HuH-7.5 (cell line): ENCODE results near the gene NSMCE1.
A peak's percentile ranks its signal among the peaks of the same experiment; 100 is the strongest.
"Not testable (repeated sequence)": the region's sequence is repeated elsewhere in the genome, so short reads cannot be mapped to it uniquely, and the experiment has no call there.

ENCODE experiments used
- DNase-seq: peaks from one replicate; pipeline ENCODE4 v3.0.0; 2011; ENCODE audit warnings: low spot score

Gene NSMCE1

GRCh38 chr16:27214084-27214961, 54.2 kb downstream of the NSMCE1 start:
- peak; percentile 39 for DNase-seq

- no peak for DNase-seq
Observed at GRCh38 chr16:27211026-27211425, 57.5 kb downstream of the NSMCE1 start.

DNA sequence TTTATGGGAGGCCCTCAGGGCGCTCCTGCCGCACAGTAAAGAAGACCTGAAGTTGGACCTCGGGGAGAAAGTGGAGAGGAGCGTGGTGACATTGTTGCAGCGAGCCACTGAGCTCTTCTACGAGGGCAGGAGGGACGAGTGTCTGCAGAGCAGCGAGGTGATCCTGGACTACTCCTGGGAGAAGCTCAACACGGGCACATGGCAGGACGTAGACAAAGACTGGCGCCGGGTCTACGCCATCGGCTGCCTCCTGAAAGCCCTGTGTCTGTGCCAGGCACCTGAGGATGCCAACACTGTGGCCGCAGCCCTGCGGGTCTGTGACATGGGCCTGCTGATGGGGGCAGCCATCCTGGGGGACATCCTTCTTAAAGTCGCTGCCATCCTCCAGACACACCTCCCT, 58.4 kb downstream of the NSMCE1 start:
- no peak for DNase-seq

DNA sequence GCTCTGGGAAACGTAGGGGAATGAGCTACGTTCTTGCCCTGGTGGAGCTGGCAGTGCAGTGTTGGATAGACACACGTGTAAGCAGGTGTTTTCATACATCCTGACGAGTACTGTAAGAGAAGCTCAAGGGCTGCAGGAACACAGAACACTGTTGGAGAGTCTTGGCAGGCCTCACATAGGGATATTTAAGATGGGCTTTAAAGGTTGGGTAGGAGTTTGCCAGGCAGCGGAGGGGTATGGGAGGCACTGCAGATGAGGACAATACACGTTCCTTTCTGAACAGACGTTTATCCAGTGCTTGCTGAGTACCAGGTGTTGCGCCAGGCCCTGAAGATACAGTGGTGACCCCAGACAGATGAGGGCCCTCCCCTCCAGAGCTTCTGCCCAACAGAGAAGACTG, 59.0 kb downstream of the NSMCE1 start:
- no peak for DNase-seq

DNA sequence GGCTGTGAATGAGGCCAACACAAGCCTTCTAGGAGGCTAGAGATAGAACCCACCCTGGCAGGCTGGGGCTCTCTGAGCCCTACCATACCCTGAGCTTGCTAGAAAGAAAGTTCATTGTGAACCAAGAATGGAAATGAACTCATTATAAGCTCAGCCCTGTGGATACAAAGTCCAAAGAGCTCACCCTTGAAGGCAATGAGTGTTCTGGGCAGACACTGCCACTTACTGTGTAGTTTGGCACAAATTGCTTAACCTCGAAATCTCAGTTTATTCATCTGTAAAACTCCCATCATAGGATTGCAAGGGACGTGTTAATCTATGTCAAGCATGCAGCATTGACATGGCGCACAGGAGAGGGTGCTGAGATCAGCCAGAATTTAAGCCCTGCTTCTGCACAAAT, 59.8 kb downstream of the NSMCE1 start:
- DNase-seq: no peak

- no peak for DNase-seq
Observed at GRCh38 chr16:27208081-27208680, 60.4 kb downstream of the NSMCE1 start.

GRCh38 chr16:27207121-27207520, 61.5 kb downstream of the NSMCE1 start:
- not testable (repeated sequence) for DNase-seq

DNA sequence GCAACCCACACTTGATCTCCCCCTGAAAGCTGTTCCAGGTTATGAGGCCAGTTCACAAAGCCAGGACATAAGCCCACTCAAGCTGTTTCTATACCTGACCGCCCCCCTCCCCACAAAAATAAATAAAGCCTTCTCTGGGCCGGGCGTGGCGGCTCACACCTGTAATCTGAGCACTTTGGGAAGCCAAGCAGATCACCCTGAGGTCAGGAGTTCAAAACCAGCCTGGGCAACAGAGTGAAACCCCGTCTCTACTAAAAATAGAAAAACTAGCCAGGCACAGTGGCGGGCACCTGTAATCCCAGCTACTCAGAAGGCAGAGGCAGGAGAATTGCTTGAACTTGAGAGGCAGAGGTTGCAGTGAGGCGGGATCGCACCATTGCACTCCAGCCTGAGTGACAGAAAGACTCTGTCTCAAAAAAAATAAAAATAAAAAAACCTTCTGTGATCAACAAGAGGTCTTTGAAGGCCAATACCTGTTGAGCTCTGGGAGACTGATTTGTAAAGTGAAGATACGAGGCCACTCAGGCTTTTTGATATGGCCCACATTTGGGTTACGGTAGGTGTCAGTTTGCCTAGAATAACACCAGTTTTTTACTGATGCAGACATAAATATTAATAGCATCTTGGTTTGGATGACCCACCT, 63.0 kb downstream of the NSMCE1 start:
- no peak for DNase-seq

DNA sequence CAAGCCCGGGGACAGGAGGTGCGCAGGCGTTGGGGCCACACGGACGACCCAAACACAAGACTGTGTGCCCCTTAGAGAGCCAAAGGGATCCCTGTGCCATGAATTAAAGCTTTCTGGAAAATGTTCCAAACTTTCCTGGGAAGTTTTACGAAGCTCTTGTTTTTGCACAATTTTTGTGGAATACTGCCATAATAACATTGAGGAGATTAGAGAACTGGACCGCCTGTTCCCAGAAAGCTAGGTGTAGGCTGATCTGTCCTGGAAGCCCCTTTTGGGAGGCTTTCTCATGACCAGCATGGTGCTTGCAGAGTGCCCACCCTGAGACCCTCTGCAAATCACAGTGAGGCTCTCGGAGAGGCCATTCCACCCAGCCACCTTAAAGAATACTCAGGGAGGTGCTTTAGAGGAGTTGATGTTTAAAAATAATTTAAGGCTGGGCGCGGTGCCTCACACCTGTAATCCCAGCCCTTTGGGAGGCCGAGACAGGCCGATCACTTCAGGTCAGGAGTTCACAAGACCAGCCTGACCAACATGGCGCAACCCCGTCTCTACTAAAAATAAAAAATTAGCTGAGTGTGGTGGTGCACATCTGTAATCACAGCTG, 64.2 kb downstream of the NSMCE1 start:
- no peak for DNase-seq

- DNase-seq: peak; percentile 90
Observed at GRCh38 chr16:27203507-27204311, 64.9 kb downstream of the NSMCE1 start, which contains the start of gene KDM8. KDM8 (plus strand) TSS chr16:27203526; CDS start chr16:27210124, 6,598 bp downstream.

DNA sequence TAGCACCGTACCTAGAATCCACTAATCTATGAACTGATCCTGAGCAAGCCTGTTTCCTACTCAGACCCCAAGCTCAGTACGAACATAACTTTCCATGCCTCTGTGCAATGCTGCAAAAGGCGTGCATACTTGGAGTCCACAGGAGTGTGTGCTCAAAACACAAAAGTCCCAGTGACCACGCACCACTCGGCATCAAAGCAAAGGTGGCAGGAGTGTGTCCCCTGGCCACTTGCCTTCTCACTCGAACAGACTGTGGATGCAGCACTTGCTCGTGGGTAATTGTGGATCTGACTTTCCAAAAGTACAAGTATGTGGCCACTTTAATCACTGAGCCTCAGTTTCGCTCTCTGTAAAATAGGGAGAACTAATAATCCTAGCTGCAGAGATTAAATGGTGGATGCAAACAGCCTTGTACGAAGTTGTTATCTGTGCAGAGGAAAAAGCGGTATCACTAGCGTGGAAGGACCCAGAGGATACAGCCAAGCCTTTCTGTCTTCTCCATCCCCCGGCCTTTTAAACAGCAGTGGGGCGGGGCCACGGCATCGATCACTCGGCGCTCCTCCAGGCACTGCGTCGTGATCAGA, 65.6 kb downstream of the NSMCE1 start:
- DNase-seq: peak; percentile 69

DNA sequence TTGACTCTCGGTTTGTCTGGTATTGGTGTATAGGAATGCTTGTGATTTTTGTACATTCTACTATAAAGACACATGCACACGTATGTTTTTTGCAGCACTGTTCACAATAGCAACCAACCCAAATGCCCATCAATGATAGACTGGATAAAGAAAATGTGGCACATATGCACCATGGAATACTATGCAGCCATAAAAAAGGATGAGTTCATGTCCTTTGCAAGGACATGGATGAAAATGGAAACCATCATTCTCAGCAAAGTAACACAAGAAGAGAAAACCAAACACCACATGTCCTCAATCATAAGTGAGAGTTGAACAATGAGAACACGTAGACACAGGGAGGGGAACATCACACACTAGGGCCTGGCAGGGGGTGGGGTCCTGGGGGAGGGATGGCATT, 67.7 kb downstream of the NSMCE1 start:
- not testable (repeated sequence) for DNase-seq

DNA sequence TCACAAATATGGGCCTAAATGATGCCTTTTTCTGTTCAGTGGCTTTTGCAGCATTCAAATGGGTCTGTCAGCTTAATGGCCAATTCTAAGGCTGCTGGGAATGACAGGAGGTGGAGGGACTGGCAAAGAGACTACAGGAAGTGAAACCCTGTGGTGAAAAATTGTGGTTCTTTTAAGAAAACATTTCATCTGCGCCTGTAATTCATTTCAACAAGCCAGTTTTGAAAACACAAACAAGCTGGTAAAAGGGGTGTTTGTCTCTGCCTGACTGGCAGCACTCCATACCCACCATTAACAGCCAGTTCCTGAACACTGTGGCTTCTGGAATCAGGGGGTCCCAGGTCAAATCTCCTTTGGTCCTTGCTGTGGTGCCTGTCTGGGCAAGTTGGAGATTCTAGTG, 68.8 kb downstream of the NSMCE1 start:
- DNase-seq: no peak

- DNase-seq: no peak
Observed at GRCh38 chr16:27199235-27199586, 69.4 kb downstream of the NSMCE1 start.

- no peak for DNase-seq
Observed at GRCh38 chr16:27198451-27199234, 69.9 kb downstream of the NSMCE1 start.

- no peak for DNase-seq
Observed at GRCh38 chr16:27197004-27197403, 71.6 kb downstream of the NSMCE1 start.

- no peak for DNase-seq
Observed at GRCh38 chr16:27195941-27196595, 72.5 kb downstream of the NSMCE1 start.

GRCh38 chr16:27195076-27195741, 73.4 kb downstream of the NSMCE1 start:
- DNase-seq: no peak

GRCh38 chr16:27193300-27193990, 75.1 kb downstream of the NSMCE1 start:
- no peak for DNase-seq
